Neural progenitor cell (in vitro differentiated cells): Measurements from ENCODE around the gene EIF5A. TPM values are rescaled to one million over a fixed set of nuclear protein-coding genes. Genes with fewer than 3 reads are reported as not detected.

Source experiments
- DNase-seq: peaks from one replicate; pipeline ENCODE4 v3.0.0-alpha.2; 2016; ENCODE audit warnings: low spot score
- H2AFZ ChIP-seq: fragments of 200-600 bp; sonication (generic); replicated peaks from 2 replicates; pipeline ENCODE4 v1.6.1; 2016; ENCODE audit warnings: antibody characterized with exemption
- H3F3A ChIP-seq: fragments of 200-600 bp; sonication (generic); 2 replicates; pipeline ENCODE4 v1.6.1; 2016; ENCODE audit warnings: antibody characterized with exemption, low read depth
- H3K27ac ChIP-seq: fragments of 200-600 bp; sonication (generic); 2 replicates; pipeline ENCODE4 v1.5.1; 2016; ENCODE audit warnings: mild to moderate bottlenecking
- H3K27me3 ChIP-seq: fragments of 200-600 bp; sonication (generic); 2 replicates; pipeline ENCODE4 v1.6.1; 2016; ENCODE audit warnings: mild to moderate bottlenecking, moderate library complexity
- H3K36me3 ChIP-seq: fragments of 200-600 bp; sonication (generic); 2 replicates; pipeline ENCODE4 v1.5.1; 2016
- H3K4me1 ChIP-seq: fragments of 200-600 bp; sonication (generic); 2 replicates; pipeline ENCODE4 v1.6.1; 2016; ENCODE audit warnings: mixed run types
- H3K4me2 ChIP-seq: fragments of 200-600 bp; sonication (generic); 2 replicates; pipeline ENCODE4 v1.6.1; 2016
- H3K4me3 ChIP-seq: fragments of 200-600 bp; sonication (generic); 2 replicates; pipeline ENCODE4 v1.5.1; 2016
- H3K79me2 ChIP-seq: fragments of 200-600 bp; sonication (generic); 2 replicates; pipeline ENCODE4 v1.6.1; 2016; ENCODE audit warnings: low read depth
- H3K9ac ChIP-seq: fragments of 200-600 bp; sonication (generic); 2 replicates; pipeline ENCODE4 v1.6.1; 2016
- H3K9me3 ChIP-seq: fragments of 200-600 bp; sonication (generic); 2 replicates; pipeline ENCODE4 v1.5.1; 2016; ENCODE audit warnings: low read depth
- H4K20me1 ChIP-seq: fragments of 200-600 bp; sonication (generic); 2 replicates; pipeline ENCODE4 v1.6.1; 2016; ENCODE audit warnings: low read depth
- H3K27ac Mint-ChIP-seq: 3 replicates; pipeline ENCODE4 v1.8.0; 2021; ENCODE audit warnings: mixed read lengths
- H3K27me3 Mint-ChIP-seq: 2 replicates; pipeline ENCODE4 v1.8.0; 2022; ENCODE audit warnings: low read depth, mild to moderate bottlenecking, inconsistent platforms, moderate library complexity, mixed read lengths; ENCODE audit not compliant: insufficient read depth
- H3K36me3 Mint-ChIP-seq: 3 replicates; pipeline ENCODE4 v1.8.0; 2021; ENCODE audit warnings: mixed read lengths
- H3K4me1 Mint-ChIP-seq: 3 replicates; pipeline ENCODE4 v1.8.0; 2021; ENCODE audit warnings: mixed read lengths
- H3K4me3 Mint-ChIP-seq: 3 replicates; pipeline ENCODE4 v1.8.0; 2021; ENCODE audit warnings: mild to moderate bottlenecking, moderate library complexity, mixed read lengths
- H3K9me3 Mint-ChIP-seq: 3 replicates; pipeline ENCODE4 v1.8.0; 2020; ENCODE audit warnings: mixed read lengths
- CTCF ChIP-seq: fragments of 200-600 bp; sonication (generic); IDR thresholded peaks from 2 replicates; pipeline ENCODE4 v1.5.1; 2017; ENCODE audit warnings: antibody characterized with exemption, mild to moderate bottlenecking
- EZH2 ChIP-seq: fragments of 200-600 bp; sonication (generic); IDR thresholded peaks from 2 replicates; pipeline ENCODE4 v1.6.1; 2017; ENCODE audit warnings: antibody characterized with exemption, mild to moderate bottlenecking, moderate library complexity
- EZH2phosphoT487 ChIP-seq: fragments of 200-600 bp; sonication (generic); IDR thresholded peaks from 2 replicates; pipeline ENCODE4 v1.6.1; 2017; ENCODE audit warnings: antibody characterized with exemption
- total RNA-seq: library from RNA; depleted of rRNA; stranded (reverse); fragments of >200 nt; gene quantifications from 2 replicates; pipeline ENCODE4 v1.2.3, GENCODE V29; 2015; ENCODE audit warnings: low replicate concordance

The EIF5A gene
- total RNA-seq, 1 donor from 2014 or later, result 251 TPM

GRCh38 chr17:7308625-7309433 lies 1.4 kb downstream of the EIF5A start:
- H3K4me3 Mint-ChIP-seq, result peak overlapping the region; percentile 93
- peak overlapping the region; percentile 64 for H3K9ac ChIP-seq
- peak overlapping the region; percentile 43 for H3K27ac Mint-ChIP-seq
- peaks cover 11% of the 10 kb centered on the region for H3K27me3 Mint-ChIP-seq
- H4K20me1 ChIP-seq, result peaks cover 54% of the 10 kb centered on the region
- peaks cover 72% of the 10 kb centered on the region for H3F3A ChIP-seq
- peaks cover 2% of the 10 kb centered on the region for H3K9me3 Mint-ChIP-seq
- DNase-seq, result peak; percentile 77
- H3K9me3 ChIP-seq, result no peaks in the 10 kb centered on the region
- peak overlapping the region; percentile 93 for H3K4me2 ChIP-seq
- H3K36me3 ChIP-seq, result peaks cover 4% of the 10 kb centered on the region
- H3K4me1 ChIP-seq, result peaks cover 6% of the 10 kb centered on the region
- TF ChIP-seq EZH2phosphoT487, result no peak
- no peak for TF ChIP-seq CTCF
- TF ChIP-seq EZH2, result no peak
- peak overlapping the region; percentile 83 for H3K4me3 ChIP-seq
- H3K27me3 ChIP-seq, result no peaks in the 10 kb centered on the region
- H2AFZ ChIP-seq, result no peak overlapping the region
- peaks cover 28% of the 10 kb centered on the region for H3K36me3 Mint-ChIP-seq
- H3K79me2 ChIP-seq, result peaks cover 52% of the 10 kb centered on the region
- peaks cover 39% of the 10 kb centered on the region for H3K4me1 Mint-ChIP-seq
- peak overlapping the region; percentile 7 for H3K27ac ChIP-seq

- DNase-seq, result no peak
- Histone ChIP-seq H3K79me2 (peaks cover 60% of the 10 kb centered on the region), H3K4me1 (peaks cover 12% of the 10 kb centered on the region), H3K9ac (no peak overlapping the region), H4K20me1 (peaks cover 62% of the 10 kb centered on the region), H2AFZ (no peak overlapping the region), H3K4me2 (peak overlapping the region; percentile 93), H3K36me3 (peaks cover 4% of the 10 kb centered on the region), H3F3A (peaks cover 80% of the 10 kb centered on the region), H3K4me3 (peak overlapping the region; percentile 83), H3K27ac (no peak overlapping the region), H3K9me3 (no peaks in the 10 kb centered on the region), H3K27me3 (no peaks in the 10 kb centered on the region)
- H3K27ac Mint-ChIP-seq, result no peak overlapping the region
- no peaks in the 10 kb centered on the region for H3K9me3 Mint-ChIP-seq
- TF ChIP-seq EZH2phosphoT487 (no peak), CTCF (no peak), EZH2 (no peak)
- peaks cover 13% of the 10 kb centered on the region for H3K27me3 Mint-ChIP-seq
- peaks cover 30% of the 10 kb centered on the region for H3K36me3 Mint-ChIP-seq
- peak overlapping the region; percentile 93 for H3K4me3 Mint-ChIP-seq
- peaks cover 47% of the 10 kb centered on the region for H3K4me1 Mint-ChIP-seq
These were observed 2.2 kb downstream of the EIF5A start for GRCh38 chr17:7309628-7310027.

- no peaks in the 10 kb centered on the region for H3K9me3 ChIP-seq
- peaks cover 63% of the 10 kb centered on the region for H3K79me2 ChIP-seq
- H3K27me3 ChIP-seq, result no peaks in the 10 kb centered on the region
- peaks cover 30% of the 10 kb centered on the region for H3K36me3 Mint-ChIP-seq
- H2AFZ ChIP-seq, result no peak overlapping the region
- no peak overlapping the region for H3K9ac ChIP-seq
- TF ChIP-seq EZH2phosphoT487 (no peak), EZH2 (no peak), CTCF (no peak)
- peaks cover 47% of the 10 kb centered on the region for H3K4me1 Mint-ChIP-seq
- H3K36me3 ChIP-seq, result peaks cover 4% of the 10 kb centered on the region
- DNase-seq, result no peak
- no peak overlapping the region for H3K4me3 ChIP-seq
- H3K4me3 Mint-ChIP-seq, result peak overlapping the region; percentile 78
- H3K27ac Mint-ChIP-seq, result no peak overlapping the region
- H3K27me3 Mint-ChIP-seq, result peaks cover 13% of the 10 kb centered on the region
- H3F3A ChIP-seq, result peaks cover 83% of the 10 kb centered on the region
- peaks cover 65% of the 10 kb centered on the region for H4K20me1 ChIP-seq
- no peak overlapping the region for H3K27ac ChIP-seq
- no peak overlapping the region for H3K4me2 ChIP-seq
- H3K9me3 Mint-ChIP-seq, result no peaks in the 10 kb centered on the region
- peaks cover 12% of the 10 kb centered on the region for H3K4me1 ChIP-seq
These were observed 3.8 kb downstream of the EIF5A start for GRCh38 chr17:7311110-7311705.
